D721Med (cell line): Measurements from ENCODE around the gene NOP16.

ENCODE experiments used
- DNase-seq: peaks from one replicate; pipeline ENCODE4 v3.0.0; 2011; ENCODE audit warnings: low spot score; ENCODE audit not compliant: insufficient read length
- FAIRE-seq: peaks from 2 replicates; lab custom pipeline; 2011; peaks lifted over from hg19 to GRCh38; lab: Jason Lieb, UNC
- TF ChIP-seq, protein P1 (sequence below): IDR thresholded peaks from 2 replicates; pipeline ENCODE4 v1.5.1; 2012; ENCODE audit warnings: mild to moderate bottlenecking, control low read depth; ENCODE audit not compliant: insufficient read depth; ENCODE audit errors: missing control alignments

Gene NOP16

DNA sequence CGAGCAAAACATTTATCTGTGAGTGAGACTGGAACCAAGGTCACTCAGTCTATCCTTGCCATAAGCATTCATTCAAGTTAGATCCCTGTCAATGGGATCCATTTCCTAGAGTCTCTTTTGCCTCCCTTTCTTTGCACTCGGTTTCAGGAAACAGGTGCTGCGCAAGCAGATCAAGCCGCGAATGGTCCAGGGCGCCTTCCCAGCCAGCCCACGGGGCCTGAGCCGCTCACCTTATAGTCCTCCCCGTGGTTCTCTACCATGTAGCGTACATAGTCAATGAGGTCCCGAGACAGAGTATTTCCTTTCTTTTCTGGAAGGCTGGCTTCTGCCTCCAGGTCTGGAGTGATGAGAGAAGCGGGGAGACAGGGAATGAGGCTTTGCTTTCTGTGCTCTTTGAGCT is 3.4 kb downstream of the NOP16 start:
- no peak for DNase-seq
- FAIRE-seq = no peak
- TF ChIP-seq, protein P1, sequence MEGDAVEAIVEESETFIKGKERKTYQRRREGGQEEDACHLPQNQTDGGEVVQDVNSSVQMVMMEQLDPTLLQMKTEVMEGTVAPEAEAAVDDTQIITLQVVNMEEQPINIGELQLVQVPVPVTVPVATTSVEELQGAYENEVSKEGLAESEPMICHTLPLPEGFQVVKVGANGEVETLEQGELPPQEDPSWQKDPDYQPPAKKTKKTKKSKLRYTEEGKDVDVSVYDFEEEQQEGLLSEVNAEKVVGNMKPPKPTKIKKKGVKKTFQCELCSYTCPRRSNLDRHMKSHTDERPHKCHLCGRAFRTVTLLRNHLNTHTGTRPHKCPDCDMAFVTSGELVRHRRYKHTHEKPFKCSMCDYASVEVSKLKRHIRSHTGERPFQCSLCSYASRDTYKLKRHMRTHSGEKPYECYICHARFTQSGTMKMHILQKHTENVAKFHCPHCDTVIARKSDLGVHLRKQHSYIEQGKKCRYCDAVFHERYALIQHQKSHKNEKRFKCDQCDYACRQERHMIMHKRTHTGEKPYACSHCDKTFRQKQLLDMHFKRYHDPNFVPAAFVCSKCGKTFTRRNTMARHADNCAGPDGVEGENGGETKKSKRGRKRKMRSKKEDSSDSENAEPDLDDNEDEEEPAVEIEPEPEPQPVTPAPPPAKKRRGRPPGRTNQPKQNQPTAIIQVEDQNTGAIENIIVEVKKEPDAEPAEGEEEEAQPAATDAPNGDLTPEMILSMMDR = no peak

DNA sequence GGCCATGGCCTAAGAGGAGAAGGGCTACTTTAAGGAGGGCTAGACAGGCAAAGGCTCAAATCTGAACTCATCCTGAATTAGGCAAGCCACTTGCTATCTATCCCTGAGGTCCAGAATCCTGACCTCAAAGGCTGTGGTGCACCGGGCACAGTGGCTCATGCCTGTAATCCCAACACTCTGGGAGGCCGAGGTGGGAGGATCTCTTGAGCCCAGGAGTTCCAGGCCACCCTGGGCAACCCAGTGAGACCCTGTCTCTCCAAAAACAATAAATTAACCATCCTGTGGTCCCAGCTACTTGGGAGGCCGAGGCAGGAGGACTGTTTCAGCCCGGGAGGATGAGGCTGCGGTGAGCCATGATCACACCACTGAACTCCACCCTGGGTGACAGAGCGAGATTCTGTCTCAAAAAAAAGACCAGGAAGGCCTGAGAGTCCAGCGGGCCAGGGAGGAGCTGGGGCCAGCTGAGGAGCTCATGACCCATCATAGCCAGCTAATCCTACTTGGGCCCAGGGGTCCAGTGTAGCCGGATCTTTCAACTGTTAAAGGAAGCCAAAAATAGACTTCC is 4.0 kb downstream of the NOP16 start:
- no peak for FAIRE-seq
- TF ChIP-seq, protein P1 = no peak

DNA sequence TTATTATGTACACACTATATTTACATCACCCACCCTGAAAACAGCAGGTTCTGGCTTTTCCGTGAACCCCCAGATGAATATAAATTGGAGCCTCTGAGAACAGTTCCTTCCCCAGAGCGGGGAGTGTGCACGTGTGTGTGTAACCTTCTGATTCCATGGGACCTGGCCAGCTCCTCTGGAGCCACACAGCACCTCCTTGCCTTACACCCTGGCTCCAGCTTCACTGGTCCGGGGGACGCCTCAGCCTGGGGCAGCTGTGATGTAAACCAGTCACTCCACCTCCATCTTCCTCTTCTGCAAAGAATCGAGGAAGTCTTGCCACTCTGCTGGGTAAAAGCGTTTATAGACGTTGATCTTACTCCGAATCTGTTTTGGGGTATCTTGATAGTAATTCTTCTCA is 4.4 kb downstream of the NOP16 start:
- DNase-seq (no peak), FAIRE-seq (no peak)
- TF ChIP-seq, protein P1 = no peak

More for the DNA sequence above, 4.0 kb downstream of the NOP16 start:
- no peak for DNase-seq

DNA sequence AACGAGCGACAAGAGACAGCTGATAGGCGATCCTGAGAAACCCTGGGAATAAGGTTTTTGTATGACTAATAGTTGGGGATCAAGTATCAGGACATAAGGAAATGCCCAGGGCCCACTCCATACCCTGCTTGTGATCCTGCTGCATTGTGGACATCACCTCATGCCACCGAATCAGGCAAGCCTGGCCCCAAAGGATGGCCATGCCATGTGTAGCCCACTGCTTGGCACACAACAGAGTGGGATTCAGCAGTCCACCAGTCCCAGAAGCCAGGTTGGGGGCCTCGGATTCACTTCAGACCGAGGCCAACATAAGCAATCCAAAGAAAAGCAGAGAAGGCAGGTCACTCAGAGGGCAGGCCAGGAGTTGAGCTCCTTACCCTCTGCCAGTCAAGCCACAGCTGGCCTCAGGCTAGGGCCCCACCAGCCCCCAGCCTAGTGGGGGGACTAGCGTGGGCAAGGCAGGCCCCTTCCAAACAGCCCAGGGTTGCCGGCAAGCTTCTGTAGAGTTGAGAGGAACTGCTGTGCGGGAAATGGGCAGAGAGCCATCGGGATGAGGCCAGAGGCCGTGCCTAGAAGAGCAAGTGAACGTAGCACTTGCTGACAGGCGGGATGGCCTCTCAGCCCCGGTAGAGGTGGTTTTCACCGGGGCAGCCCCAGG is 5.0 kb downstream of the NOP16 start:
- TF ChIP-seq, protein P1 = no peak
- FAIRE-seq (no peak), DNase-seq (no peak)

DNA sequence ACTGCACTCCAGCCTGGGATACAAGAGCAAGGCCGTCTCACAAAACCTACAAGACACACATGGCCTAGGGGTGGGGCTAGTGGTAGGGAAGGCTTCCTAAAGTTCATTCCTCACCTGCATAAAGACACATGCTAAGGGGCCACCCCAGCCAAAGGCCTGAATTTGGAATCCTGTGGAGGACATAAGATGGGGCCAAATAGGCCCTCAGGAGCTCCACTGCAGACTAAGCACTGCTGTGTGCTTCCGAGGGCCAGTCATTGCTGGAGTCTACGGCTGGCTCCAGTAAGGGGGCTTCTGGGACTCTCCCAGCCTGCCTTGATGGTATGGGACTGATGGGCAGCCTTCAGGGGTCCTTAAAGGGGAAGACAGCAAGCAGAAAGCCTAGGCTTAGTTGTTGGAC is 5.7 kb downstream of the NOP16 start:
- no peak for DNase-seq
- FAIRE-seq = no peak
- TF ChIP-seq, protein P1 = no peak

DNA sequence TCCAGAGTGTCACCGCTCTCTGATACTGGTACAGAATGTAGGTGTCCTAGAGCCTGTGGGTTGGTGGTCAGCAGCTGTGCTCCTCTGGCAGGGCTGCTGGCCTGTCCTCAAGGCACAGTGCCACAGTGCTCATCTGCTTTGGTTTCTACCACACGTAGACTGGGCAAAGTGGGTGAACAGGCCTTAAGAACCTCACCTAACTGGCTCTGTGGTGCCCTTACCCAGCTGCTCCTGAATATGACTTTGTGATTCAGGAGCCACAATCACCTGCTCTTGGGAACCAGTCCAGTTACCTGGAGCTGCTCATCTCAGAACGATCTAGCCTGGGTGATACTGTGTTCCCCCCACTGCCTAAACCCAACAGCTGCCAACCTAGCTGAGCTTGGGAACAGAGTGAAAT is 6.4 kb downstream of the NOP16 start:
- DNase-seq (no peak), FAIRE-seq (no peak)
- TF ChIP-seq, protein P1 = no peak

DNA sequence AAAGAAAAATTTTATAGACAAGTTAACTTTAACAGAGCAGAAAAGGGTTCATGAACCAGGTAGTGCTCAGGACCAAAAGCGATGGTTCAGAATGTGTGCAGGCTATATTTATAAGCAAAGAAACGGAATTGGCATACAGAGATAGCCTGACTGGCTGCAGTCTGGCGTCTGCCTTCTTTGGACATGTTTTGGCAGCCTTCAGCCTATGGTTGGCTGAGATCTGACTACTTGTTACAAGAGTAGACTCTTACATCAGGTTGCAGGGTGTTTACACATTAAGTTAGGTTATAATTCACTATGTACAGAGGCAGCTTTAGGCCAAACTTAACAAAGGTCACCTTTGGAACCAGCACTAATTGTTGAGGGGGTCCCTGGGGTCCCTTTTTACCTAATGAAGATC is 7.0 kb downstream of the NOP16 start:
- FAIRE-seq (no peak), DNase-seq (no peak)
- TF ChIP-seq, protein P1 = no peak
